Gastrocnemius medialis (tissue), 4 donors: ENCODE results near the gene KIF21B.

ENCODE experiments used
- CTCF ChIP-seq, 5 experiments: fragments of 450-650 bp in 3 of 5; fragments of 200-600 bp in 2 of 5; sonication (generic) in 2 of 5; IDR thresholded peaks in 4 of 5; conservative IDR thresholded peaks in 1 of 5; 1 replicate in 4 of 5; 2 replicates in 1 of 5; pipeline ENCODE4 v1.5.1; 2016 to 2019; ENCODE audit warnings: antibody characterized with exemption in 5 of 5, mild to moderate bottlenecking in 3 of 5, moderate library complexity in 3 of 5
- POLR2A ChIP-seq, 2 donors: fragments of 450-650 bp; IDR thresholded peaks; one replicate each; pipeline ENCODE4 v1.6.1; 2017; ENCODE audit warnings: antibody characterized with exemption in 2 of 2, mild to moderate bottlenecking in 2 of 2, moderate library complexity in 2 of 2

GRCh38 chr1:201022820-201023516 is 546 bp downstream of the KIF21B start:
- no peak for TF ChIP-seq CTCF (IDR thresholded peaks at IDR 0.05 in 4 of 5, conservative IDR thresholded peaks at IDR 0.05 in 1 of 5)
- no peak for TF ChIP-seq POLR2A (IDR thresholded peaks at IDR 0.05)
